ENCODE measurements around the gene ETF1. TPM values are rescaled to one million over a fixed set of nuclear protein-coding genes. Genes with fewer than 3 reads are reported as not detected.

Gene ETF1
- total and polyA plus RNA-seq, 9 of the 15 experiments (the other 6 are each of a cell fraction or from before 2014, with no cell fraction given): 53.7 to 209 (median 164) TPM

- ChIA-PET POLR2A (interaction anchor here (1.1 kb wide), 1 partner anchor 176 kb away, joined by 3 read pairs; no protein-coding TSS in a partner anchor), CTCF (ENCODE audit: low intra/inter-chr PET ratio) (no interaction called here)
- BruUV-seq (replicated peaks): no TSS peak
- peak; percentile 87 for TF ChIP-seq MEIS2 (IDR thresholded peaks at IDR 0.05; ENCODE audit: partially characterized antibody)
- TF ChIP-seq TFAP4 (CRISPR knock-in tag; IDR thresholded peaks at IDR 0.05; ENCODE audit: borderline replicate concordance): no peak
- no peak for TF ChIP-seq PBX2 (CRISPR knock-in tag; IDR thresholded peaks at IDR 0.05; ENCODE audit: low read depth)
- TF ChIP-seq PBX2 (tag; conservative IDR thresholded peaks at IDR 0.05; ENCODE audit: low read depth): peak; percentile 77
- TF ChIP-seq PKNOX1 (IDR thresholded peaks at IDR 0.05): peak; percentile 62
- TF ChIP-seq ZNF511 (CRISPR knock-in tag; IDR thresholded peaks at IDR 0.05): no peak
- TF ChIP-seq SOX6 (IDR thresholded peaks at IDR 0.05): no peak
- no peak for TF ChIP-seq ZFP30 (CRISPR knock-in tag; IDR thresholded peaks at IDR 0.05; ENCODE audit: borderline replicate concordance)
- TF ChIP-seq ZNF212 (CRISPR knock-in tag; IDR thresholded peaks at IDR 0.05): no peak
- no peak for TF ChIP-seq CUX1 (CRISPR knock-in tag; IDR thresholded peaks at IDR 0.05)
- TF ChIP-seq ZNF583 (CRISPR knock-in tag; IDR thresholded peaks at IDR 0.05): no peak
- no peak for TF ChIP-seq POLR3G (IDR thresholded peaks at IDR 0.05; ENCODE audit: extremely low read depth, insufficient read length, insufficient replicate concordance)
These were observed 37.7 kb upstream of the ETF1 start for GRCh38 chr5:138580777-138581176.

More at GRCh38 chr5:138580777-138581176, 37.7 kb upstream of the ETF1 start:
- Histone ChIP-seq H3K4me3 (no peak overlapping the region), H3K4me2 (ENCODE audit: insufficient read depth, low read length) (no peak overlapping the region), H2AFZ (ENCODE audit: low read depth, low read length) (no peak overlapping the region), H3K27ac (ENCODE audit: extremely low read depth, low read depth, low read length) (no peak overlapping the region), H3K9ac (ENCODE audit: insufficient read depth in 1 of 2, low read depth in 2 of 2, low read length in 2 of 2) (no peak overlapping the region), H3K9me3 (replicated peaks; ENCODE audit: control insufficient read depth, insufficient read depth, low read depth, low read length) (peaks cover 2% of the 10 kb centered on the region; the same call in 1 of the 2 replicates), H3K36me3 (ENCODE audit: control insufficient read depth, insufficient read depth, low read length) (no peaks in the 10 kb centered on the region), H3K79me2 (ENCODE audit: control insufficient read depth, insufficient read depth, low read length) (no peaks in the 10 kb centered on the region), H4K20me1 (replicated peaks; ENCODE audit: control insufficient read depth, insufficient read depth, low read length) (no peaks in the 10 kb centered on the region), H3K9me1 (ENCODE audit: control insufficient read depth, insufficient read depth, low read length) (no peaks in the 10 kb centered on the region), H3K27me3 (ENCODE audit: control insufficient read depth in 2 of 2, insufficient read depth in 2 of 2, low read length in 2 of 2) (peaks cover 0 to 4% of the 10 kb centered on the region in 2 experiments; a peak in 1 of 5 replicates), H3K4me1 (replicated peaks in 1 of 2; ENCODE audit: control insufficient read depth in 2 of 2, insufficient read depth in 2 of 2, low read length in 2 of 2) (peaks cover 5 to 13% of the 10 kb centered on the region in 2 experiments; a peak in 4 of 5 replicates)
- intact Hi-C loops (cut with micrococcal nuclease) (no loop called here), in situ Hi-C loops (cut with MboI) (loop anchor here (10.0 kb wide), 1 partner anchor 684 kb away; no protein-coding TSS in a partner anchor)
- FAIRE-seq (no peak), DNase-seq (ENCODE audit: extremely low read depth in 1 of 4, low spot score in 3 of 4) (no peak), ATAC-seq (no peak)
